Hindlimb muscle (tissue), 1 donor: ENCODE results near the gene TSPAN15. TPM values are rescaled to one million over a fixed set of nuclear protein-coding genes. Genes with fewer than 3 reads are reported as not detected.

Source experiments
- DNase-seq: peaks from one replicate; pipeline ENCODE4 v3.0.0-alpha.2; 2013
- polyA plus RNA-seq: library from polyadenylated mRNA; unstranded; fragments of 120-200 nt; gene quantifications from one replicate; pipeline ENCODE4 v1.2.1, GENCODE V29; 2013; ENCODE audit not compliant: insufficient read length

TSPAN15 gene
- polyA plus RNA-seq = 93.8 TPM

- DNase-seq = peak; percentile 87
Observed at GRCh38 chr10:69451209-69451783, at the start of gene TSPAN15. Gene TSPAN15 (plus strand): TSS chr10:69451465. CDS start chr10:69451595, 130 bp downstream.

GRCh38 chr10:69402386-69402785 is 48.9 kb upstream of the TSPAN15 start:
- DNase-seq = no peak

GRCh38 chr10:69403066-69403465 is 48.2 kb upstream of the TSPAN15 start:
- DNase-seq = no peak

GRCh38 chr10:69403519-69403918 is 47.7 kb upstream of the TSPAN15 start:
- DNase-seq = no peak

- DNase-seq = no peak
Observed at GRCh38 chr10:69404786-69405185, 46.5 kb upstream of the TSPAN15 start.

- DNase-seq = no peak
Observed at GRCh38 chr10:69405221-69405620, 46.0 kb upstream of the TSPAN15 start.

GRCh38 chr10:69406302-69406811 is 44.9 kb upstream of the TSPAN15 start:
- no peak for DNase-seq

- DNase-seq = no peak
Observed at GRCh38 chr10:69406816-69407580, 44.3 kb upstream of the TSPAN15 start.

GRCh38 chr10:69407621-69408301 is 43.5 kb upstream of the TSPAN15 start:
- DNase-seq = no peak

GRCh38 chr10:69408318-69409175 is 42.7 kb upstream of the TSPAN15 start:
- peak; percentile 90 for DNase-seq

GRCh38 chr10:69409176-69409495 is 42.1 kb upstream of the TSPAN15 start:
- DNase-seq = no peak

- no peak for DNase-seq
Observed at GRCh38 chr10:69409968-69410367, 41.3 kb upstream of the TSPAN15 start.

GRCh38 chr10:69410487-69410886 is 40.8 kb upstream of the TSPAN15 start:
- no peak for DNase-seq

- DNase-seq = no peak
Observed at GRCh38 chr10:69411476-69411875, 39.8 kb upstream of the TSPAN15 start.

GRCh38 chr10:69412232-69412790 is 39.0 kb upstream of the TSPAN15 start:
- no peak for DNase-seq

GRCh38 chr10:69413221-69413865 is 37.9 kb upstream of the TSPAN15 start:
- peak; percentile 61 for DNase-seq

GRCh38 chr10:69414036-69415018 is 36.9 kb upstream of the TSPAN15 start:
- DNase-seq = no peak

GRCh38 chr10:69415049-69415448 is 36.2 kb upstream of the TSPAN15 start:
- no peak for DNase-seq

- DNase-seq = no peak
Observed at GRCh38 chr10:69415951-69416350, 35.3 kb upstream of the TSPAN15 start.

GRCh38 chr10:69416695-69417094 is 34.6 kb upstream of the TSPAN15 start, which contains the start of gene TACR2:
Gene TACR2 (minus strand): TSS chr10:69416918. CDS start chr10:69416323, 595 bp downstream.
- no peak for DNase-seq
